SK-N-SH (cell line): ENCODE measurements around the gene MCM8. TPM values are rescaled to one million over a fixed set of nuclear protein-coding genes. Genes with fewer than 3 reads are reported as not detected.

ENCODE experiments used
- CTCF ChIA-PET: fragments of 300-600, 350-600 bp; formaldehyde crosslinking; extraction: SDS; loops from one replicate; lab custom pipeline; 2021; lab: Yijun Ruan, JAX
- POLR2A ChIA-PET: fragments of 350-600 bp; sonication (Branson Sonifier 250); formaldehyde crosslinking; extraction: SDS; loops from one replicate; lab custom pipeline; 2020; ENCODE audit warnings: antibody characterized with exemption, inconsistent platforms; lab: Yijun Ruan, JAX
- DNase-seq: peaks from one replicate; pipeline ENCODE4 v3.0.0; 2012
- H2AFZ ChIP-seq: fragments of 200-600 bp; sonication (generic); 2 replicates; pipeline ENCODE4 v1.8.1; 2016; ENCODE audit warnings: antibody characterized with exemption, mild to moderate bottlenecking, low read depth
- H3F3A ChIP-seq: fragments of 200-600 bp; sonication (generic); replicated peaks from 2 replicates; pipeline ENCODE3; 2016; ENCODE audit warnings: antibody characterized with exemption, mild to moderate bottlenecking; ENCODE audit not compliant: insufficient read depth
- H3K27ac ChIP-seq, 2 experiments: fragments of 200-500 bp in 1 of 2; fragments of 200-600 bp in 1 of 2; sonication (Bioruptor generic) in 1 of 2; sonication (generic), shearing (Covaris generic) in 1 of 2; 2 replicates each; pipeline versions ENCODE4 v1.5.1 to v1.6.1; 2014 to 2016; ENCODE audit warnings: low read depth in 2 of 2, inconsistent platforms in 1 of 2, low read length in 1 of 2, mild to moderate bottlenecking in 1 of 2, mixed read lengths in 1 of 2
- H3K27me3 ChIP-seq: fragments of 200-600 bp; sonication (generic), shearing (Covaris generic); 2 replicates; pipeline ENCODE4 v1.6.1; 2016; ENCODE audit warnings: mixed run types; ENCODE audit not compliant: insufficient read depth
- H3K36me3 ChIP-seq, 2 experiments: fragments of 200-500 bp in 1 of 2; fragments of 200-600 bp in 1 of 2; sonication (Bioruptor generic) in 1 of 2; sonication (generic) in 1 of 2; replicated peaks in 1 of 2; 2 replicates each; pipeline versions ENCODE3 to v1.5.1; 2014 to 2016; ENCODE audit warnings: low read length in 1 of 2, mild to moderate bottlenecking in 1 of 2; ENCODE audit not compliant: insufficient read depth in 2 of 2, control insufficient read depth in 1 of 2
- H3K4me1 ChIP-seq, 2 experiments: fragments of 200-500 bp in 1 of 2; fragments of 200-600 bp in 1 of 2; sonication (Bioruptor generic) in 1 of 2; sonication (generic), shearing (Covaris generic) in 1 of 2; 2 replicates each; pipeline versions ENCODE4 v1.5.1 to v1.6.1; 2014 to 2016; ENCODE audit warnings: low read depth in 1 of 2, low read length in 1 of 2, mixed run types in 1 of 2; ENCODE audit not compliant: insufficient read depth in 2 of 2, control insufficient read depth in 1 of 2
- H3K4me2 ChIP-seq: fragments of 200-600 bp; sonication (generic), shearing (Covaris generic); 2 replicates; pipeline ENCODE4 v1.6.1; 2017; ENCODE audit warnings: mixed run types
- H3K4me3 ChIP-seq, 2 experiments: fragments of 200-500 bp in 1 of 2; fragments of 200-600 bp in 1 of 2; sonication (Bioruptor generic) in 1 of 2; sonication (generic), shearing (Covaris generic) in 1 of 2; 2 replicates each; pipeline versions ENCODE4 v1.5.1 to v1.8.1; 2014 to 2016; ENCODE audit warnings: low read depth in 2 of 2, inconsistent platforms in 1 of 2, low read length in 1 of 2, mild to moderate bottlenecking in 1 of 2, mixed read lengths in 1 of 2, moderate library complexity in 1 of 2
- H3K79me2 ChIP-seq: fragments of 200-600 bp; sonication (generic); 2 replicates; pipeline ENCODE4 v1.8.1; 2017; ENCODE audit warnings: mild to moderate bottlenecking; ENCODE audit not compliant: insufficient read depth
- H3K9ac ChIP-seq: fragments of 200-600 bp; sonication (generic); 2 replicates; pipeline ENCODE4 v1.6.1; 2017; ENCODE audit warnings: mixed run types
- H3K9me2 ChIP-seq: fragments of 200-600 bp; sonication (generic); 2 replicates; pipeline ENCODE4 v1.6.1; 2017; ENCODE audit warnings: mixed run types
- H3K9me3 ChIP-seq: fragments of 200-600 bp; sonication (generic); 2 replicates; pipeline ENCODE4 v1.6.1; 2017; ENCODE audit warnings: mixed run types, mild to moderate bottlenecking, moderate library complexity
- H4K20me1 ChIP-seq: fragments of 200-600 bp; sonication (generic); 2 replicates; pipeline ENCODE4 v1.6.1; 2017; ENCODE audit warnings: mild to moderate bottlenecking, mixed run types; ENCODE audit not compliant: insufficient read depth
- CHD2 ChIP-seq: fragments of 150-350 bp; IDR thresholded peaks from 2 replicates; pipeline ENCODE4 v1.6.1; 2018; ENCODE audit warnings: low read length; ENCODE audit not compliant: partially characterized antibody
- ELF1 ChIP-seq: IDR thresholded peaks from 2 replicates; pipeline ENCODE4 v1.4.0; 2012
- EP300 ChIP-seq, 2 experiments: IDR thresholded peaks; 2 replicates each; pipeline versions ENCODE4 v1.4.0 to v1.6.1; 2012; ENCODE audit warnings: borderline replicate concordance in 1 of 2, low read depth in 1 of 2, low read length in 1 of 2
- FOSL2 ChIP-seq: IDR thresholded peaks from 2 replicates; pipeline ENCODE4 v1.4.0; 2012; ENCODE audit warnings: low read depth, mild to moderate bottlenecking, moderate library complexity, borderline replicate concordance
- FOXM1 ChIP-seq: IDR thresholded peaks from 2 replicates; pipeline ENCODE4 v1.4.0; 2012; ENCODE audit warnings: low read depth, mild to moderate bottlenecking
- GABPA ChIP-seq: IDR thresholded peaks from 2 replicates; pipeline ENCODE4 v1.4.0; 2012; ENCODE audit warnings: low read depth, mild to moderate bottlenecking
- GATA2 ChIP-seq: sonication (generic); formaldehyde crosslinking; IDR thresholded peaks from 2 replicates; pipeline ENCODE4 v1.5.0; 2020; ENCODE audit warnings: mild to moderate bottlenecking, missing genetic modification reagents
- IRF3 ChIP-seq: fragments of 150-350 bp; IDR thresholded peaks from 2 replicates; pipeline ENCODE4 v1.6.1; 2016; ENCODE audit warnings: mild to moderate bottlenecking, low read depth, low read length
- JUND ChIP-seq: IDR thresholded peaks from 2 replicates; pipeline ENCODE4 v1.4.0; 2012
- MXI1 ChIP-seq: IDR thresholded peaks from 2 replicates; pipeline ENCODE4 v1.6.1; 2012; ENCODE audit warnings: mild to moderate bottlenecking, low read depth, low read length, improper control_type of control experiment
- NFIC ChIP-seq: IDR thresholded peaks from 2 replicates; pipeline ENCODE4 v1.4.0; 2012; ENCODE audit warnings: borderline replicate concordance
- POLR2AphosphoS5 ChIP-seq: IDR thresholded peaks from 2 replicates; pipeline ENCODE4 v1.6.1; 2012; ENCODE audit warnings: low read depth, low read length
- RAD21 ChIP-seq: IDR thresholded peaks from 2 replicates; pipeline ENCODE4 v1.6.1; 2012; ENCODE audit warnings: mild to moderate bottlenecking, low read length
- RCOR1 ChIP-seq: fragments of 150-350 bp; IDR thresholded peaks from 2 replicates; pipeline ENCODE4 v1.6.1; 2017; ENCODE audit warnings: antibody characterized with exemption, low read length
- RFX5 ChIP-seq: IDR thresholded peaks from 2 replicates; pipeline ENCODE4 v1.6.1; 2012; ENCODE audit warnings: mild to moderate bottlenecking, improper control_type of control experiment, low read length
- SIN3A ChIP-seq: IDR thresholded peaks from 2 replicates; pipeline ENCODE4 v1.6.1; 2012; ENCODE audit warnings: low read depth, mild to moderate bottlenecking, low read length, moderate library complexity, borderline replicate concordance
- SMC3 ChIP-seq: IDR thresholded peaks from 2 replicates; pipeline ENCODE4 v1.6.1; 2012; ENCODE audit warnings: low read depth, low read length, improper control_type of control experiment
- TCF12 ChIP-seq: IDR thresholded peaks from 2 replicates; pipeline ENCODE4 v1.4.0; 2012
- WGBS: methylation state at CpG from one replicate; pipeline ENCODE4 v1.1.6; 2017; ENCODE audit warnings: low lambda C conversion rate; 5-methylcytosine and 5-hydroxymethylcytosine counted together
- polyA plus RNA-seq, 3 experiments: library from polyadenylated mRNA; depleted of rRNA; stranded (reverse); fragments of >200 nt; gene quantifications; 2 replicates each; pipeline ENCODE4 v1.2.3, GENCODE V29; 2012
- TF ChIP-seq, protein P1 (sequence below): IDR thresholded peaks from 2 replicates; pipeline ENCODE4; 2012
- TF ChIP-seq, protein P2 (sequence below): IDR thresholded peaks from 2 replicates; pipeline ENCODE4 v1.4.0; 2012; ENCODE audit warnings: low read depth, borderline replicate concordance
- TF ChIP-seq, protein P3 (sequence below): fragments of 150-350 bp; IDR thresholded peaks from 2 replicates; pipeline ENCODE4 v1.6.1; 2017; ENCODE audit warnings: antibody characterized with exemption, low read length, low read depth, borderline replicate concordance

MCM8 gene
- polyA plus RNA-seq, 1 of the 3 experiments (the other 2 are of a cell fraction): 4.0 TPM

DNA sequence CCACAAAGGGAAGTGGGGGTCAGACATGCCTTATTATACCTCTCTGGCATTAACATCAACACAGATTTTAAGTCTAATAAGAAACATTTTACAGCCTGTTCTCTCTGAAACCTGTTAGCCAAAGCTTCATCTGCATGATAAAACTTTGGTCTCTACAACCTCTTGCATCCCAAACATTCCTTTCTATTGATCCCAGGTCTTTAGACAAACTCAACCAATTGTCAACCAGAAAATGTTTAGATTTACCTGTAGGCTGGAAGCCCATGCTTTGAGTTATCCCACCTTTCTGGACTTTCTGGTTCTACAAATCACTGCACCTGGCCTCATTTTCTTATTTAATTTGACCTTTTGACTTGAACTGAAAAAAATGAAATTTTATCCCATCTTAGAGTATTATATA is 20.8 kb downstream of the MCM8 start:
- TF ChIP-seq JUND (no peak), RAD21 (no peak), TCF12 (no peak), RFX5 (no peak), SMC3 (no peak), FOXM1 (no peak), GATA2 (no peak), CHD2 (no peak), ELF1 (no peak), EP300 (IDR thresholded peaks at IDR 0.05; ENCODE audit: borderline replicate concordance in 1 of 2, low read depth in 1 of 2, low read length in 1 of 2) (no peak), FOSL2 (no peak), RCOR1 (no peak), POLR2AphosphoS5 (no peak), SIN3A (no peak), NFIC (no peak), MXI1 (no peak)
- TF ChIP-seq, protein P1, sequence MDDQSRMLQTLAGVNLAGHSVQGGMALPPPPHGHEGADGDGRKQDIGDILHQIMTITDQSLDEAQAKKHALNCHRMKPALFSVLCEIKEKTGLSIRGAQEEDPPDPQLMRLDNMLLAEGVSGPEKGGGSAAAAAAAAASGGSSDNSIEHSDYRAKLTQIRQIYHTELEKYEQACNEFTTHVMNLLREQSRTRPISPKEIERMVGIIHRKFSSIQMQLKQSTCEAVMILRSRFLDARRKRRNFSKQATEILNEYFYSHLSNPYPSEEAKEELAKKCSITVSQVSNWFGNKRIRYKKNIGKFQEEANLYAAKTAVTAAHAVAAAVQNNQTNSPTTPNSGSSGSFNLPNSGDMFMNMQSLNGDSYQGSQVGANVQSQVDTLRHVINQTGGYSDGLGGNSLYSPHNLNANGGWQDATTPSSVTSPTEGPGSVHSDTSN: no peak
- Histone ChIP-seq H3K4me3 (no peak overlapping the region), H3K4me1 (no peaks in the 10 kb centered on the region), H3K79me2 (no peaks in the 10 kb centered on the region), H2AFZ (no peak overlapping the region), H3F3A (no peaks in the 10 kb centered on the region), H3K9ac (no peak overlapping the region), H3K27me3 (no peaks in the 10 kb centered on the region), H3K4me2 (no peak overlapping the region), H3K36me3 (peaks cover 0 to 19% of the 10 kb centered on the region in 2 experiments), H3K9me2 (no peaks in the 10 kb centered on the region), H4K20me1 (no peaks in the 10 kb centered on the region), H3K27ac (no peak overlapping the region), H3K9me3 (no peaks in the 10 kb centered on the region)
- ChIA-PET CTCF (interaction anchor here (1.5 kb wide), 1 partner anchor 442 kb away, joined by 8 read pairs; no protein-coding TSS in a partner anchor), POLR2A (no interaction called here)
- DNase-seq: no peak

- no peak overlapping the region for H3K27ac ChIP-seq
- no peaks in the 10 kb centered on the region for H3K27me3 ChIP-seq
- H2AFZ ChIP-seq: no peak overlapping the region
- no peaks in the 10 kb centered on the region for H3K9me2 ChIP-seq
- H3K9me3 ChIP-seq: no peaks in the 10 kb centered on the region
- no peak overlapping the region for H3K4me3 ChIP-seq
- CTCF ChIA-PET: interaction anchor here (1.5 kb wide), 1 partner anchor 8 kb away, joined by 4 read pairs; no protein-coding TSS in a partner anchor
- H3F3A ChIP-seq: no peaks in the 10 kb centered on the region
- 76% methylated on average over 2 of the region's 2 CpGs for WGBS
- no peaks in the 10 kb centered on the region for H4K20me1 ChIP-seq
- POLR2A ChIA-PET: no interaction called here
- H3K4me1 ChIP-seq: no peaks in the 10 kb centered on the region
- TF ChIP-seq, protein P1: no peak
- TF ChIP-seq, protein P2, sequence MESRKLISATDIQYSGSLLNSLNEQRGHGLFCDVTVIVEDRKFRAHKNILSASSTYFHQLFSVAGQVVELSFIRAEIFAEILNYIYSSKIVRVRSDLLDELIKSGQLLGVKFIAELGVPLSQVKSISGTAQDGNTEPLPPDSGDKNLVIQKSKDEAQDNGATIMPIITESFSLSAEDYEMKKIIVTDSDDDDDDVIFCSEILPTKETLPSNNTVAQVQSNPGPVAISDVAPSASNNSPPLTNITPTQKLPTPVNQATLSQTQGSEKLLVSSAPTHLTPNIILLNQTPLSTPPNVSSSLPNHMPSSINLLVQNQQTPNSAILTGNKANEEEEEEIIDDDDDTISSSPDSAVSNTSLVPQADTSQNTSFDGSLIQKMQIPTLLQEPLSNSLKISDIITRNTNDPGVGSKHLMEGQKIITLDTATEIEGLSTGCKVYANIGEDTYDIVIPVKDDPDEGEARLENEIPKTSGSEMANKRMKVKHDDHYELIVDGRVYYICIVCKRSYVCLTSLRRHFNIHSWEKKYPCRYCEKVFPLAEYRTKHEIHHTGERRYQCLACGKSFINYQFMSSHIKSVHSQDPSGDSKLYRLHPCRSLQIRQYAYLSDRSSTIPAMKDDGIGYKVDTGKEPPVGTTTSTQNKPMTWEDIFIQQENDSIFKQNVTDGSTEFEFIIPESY: no peak
- TF ChIP-seq MXI1 (no peak), GABPA (no peak), IRF3 (no peak), RAD21 (no peak), NFIC (no peak)
- TF ChIP-seq, protein P3, sequence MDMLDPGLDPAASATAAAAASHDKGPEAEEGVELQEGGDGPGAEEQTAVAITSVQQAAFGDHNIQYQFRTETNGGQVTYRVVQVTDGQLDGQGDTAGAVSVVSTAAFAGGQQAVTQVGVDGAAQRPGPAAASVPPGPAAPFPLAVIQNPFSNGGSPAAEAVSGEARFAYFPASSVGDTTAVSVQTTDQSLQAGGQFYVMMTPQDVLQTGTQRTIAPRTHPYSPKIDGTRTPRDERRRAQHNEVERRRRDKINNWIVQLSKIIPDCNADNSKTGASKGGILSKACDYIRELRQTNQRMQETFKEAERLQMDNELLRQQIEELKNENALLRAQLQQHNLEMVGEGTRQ: no peak
- TF ChIP-seq, all 33 proteins: peak for 0
- Histone ChIP-seq H3K79me2 (no peaks in the 10 kb centered on the region), H3K4me2 (no peak overlapping the region), H3K9ac (no peak overlapping the region), H3K36me3 (peaks cover 8 to 16% of the 10 kb centered on the region in 2 experiments)
- DNase-seq: no peak
Observed at GRCh38 chr20:5973172-5973571, 22.7 kb downstream of the MCM8 start.
